Dedifferentiated amniotic fluid mesenchymal stem cell (primary cell): ENCODE results near the gene SREBF2.
"Not testable (repeated sequence)": the region's sequence is repeated elsewhere in the genome, so short reads cannot be mapped to it uniquely, and the experiment has no call there.

ENCODE experiments used
- DNase-seq: peaks from one replicate; pipeline ENCODE4 v3.0.0-alpha.2; 2016; ENCODE audit errors: extremely low spot score

The SREBF2 gene

DNA sequence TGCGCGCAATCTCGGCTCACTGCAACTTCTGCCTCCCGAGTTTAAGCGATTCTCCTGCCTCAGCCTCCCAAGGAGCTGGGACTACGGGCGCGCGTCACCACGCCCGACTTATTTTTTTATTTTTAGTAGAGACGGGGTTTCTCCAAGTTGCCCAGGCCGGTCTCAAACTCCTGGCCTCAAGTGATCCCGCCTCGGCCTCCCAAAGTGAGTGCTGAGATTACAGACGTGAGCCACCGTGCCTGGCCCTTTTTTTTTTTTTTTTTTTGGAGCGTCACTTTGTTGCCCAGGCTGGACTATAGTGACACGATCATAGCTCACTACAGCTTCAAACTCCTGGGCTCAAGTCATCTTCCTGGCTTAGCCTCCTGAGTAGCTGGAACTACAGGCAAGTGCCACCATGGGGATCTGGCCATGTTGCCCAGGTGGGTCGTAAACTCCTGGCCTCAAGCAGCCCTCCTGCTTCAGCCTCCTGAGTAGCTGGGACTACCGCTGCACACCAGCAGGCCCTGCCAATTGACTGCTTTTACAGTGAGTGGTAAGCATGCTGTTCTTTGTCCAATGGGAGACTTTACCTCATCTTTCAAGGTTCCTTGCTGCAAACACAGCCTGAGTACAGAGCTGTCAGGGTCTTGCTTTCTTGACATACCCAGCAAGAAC, 114.6 kb downstream of the SREBF2 start:
- DNase-seq = no peak

DNA sequence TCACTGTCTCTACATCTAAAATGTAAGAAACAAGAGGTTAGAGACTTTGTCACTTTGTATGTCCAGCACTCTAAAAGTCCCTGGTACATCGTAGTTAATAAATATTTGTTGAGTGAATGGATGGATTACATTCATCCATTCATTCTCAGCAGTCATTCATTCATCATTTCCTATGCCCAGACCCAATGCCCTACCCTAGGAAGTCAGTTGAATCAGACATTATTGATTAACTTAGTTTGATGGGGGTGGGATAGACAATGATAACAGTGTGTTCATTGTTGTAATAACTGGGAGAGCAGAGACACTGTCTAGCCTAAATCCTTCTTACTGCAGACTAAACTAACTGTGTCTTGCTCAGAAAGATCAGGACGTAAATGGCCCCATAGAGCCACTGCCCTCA, 115.2 kb downstream of the SREBF2 start:
- DNase-seq = no peak

DNA sequence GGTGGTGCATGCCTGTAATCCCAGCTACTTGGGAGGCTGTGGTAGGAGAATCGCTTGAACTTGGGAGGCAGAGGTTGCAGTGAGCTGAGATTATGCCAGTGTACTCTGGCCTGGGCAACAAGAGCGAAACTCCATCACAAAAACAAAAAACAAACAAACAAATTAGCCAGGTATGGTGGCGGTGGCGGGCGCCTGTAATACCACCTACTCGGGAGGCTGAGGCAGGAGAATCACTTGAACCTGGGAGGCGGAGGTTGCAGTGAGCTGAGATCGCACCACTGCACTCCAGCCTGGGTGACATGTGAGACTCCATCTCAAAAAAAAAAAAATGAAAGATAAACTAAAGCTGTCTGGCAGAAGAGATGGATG, 116.0 kb downstream of the SREBF2 start:
- DNase-seq = not testable (repeated sequence)

DNA sequence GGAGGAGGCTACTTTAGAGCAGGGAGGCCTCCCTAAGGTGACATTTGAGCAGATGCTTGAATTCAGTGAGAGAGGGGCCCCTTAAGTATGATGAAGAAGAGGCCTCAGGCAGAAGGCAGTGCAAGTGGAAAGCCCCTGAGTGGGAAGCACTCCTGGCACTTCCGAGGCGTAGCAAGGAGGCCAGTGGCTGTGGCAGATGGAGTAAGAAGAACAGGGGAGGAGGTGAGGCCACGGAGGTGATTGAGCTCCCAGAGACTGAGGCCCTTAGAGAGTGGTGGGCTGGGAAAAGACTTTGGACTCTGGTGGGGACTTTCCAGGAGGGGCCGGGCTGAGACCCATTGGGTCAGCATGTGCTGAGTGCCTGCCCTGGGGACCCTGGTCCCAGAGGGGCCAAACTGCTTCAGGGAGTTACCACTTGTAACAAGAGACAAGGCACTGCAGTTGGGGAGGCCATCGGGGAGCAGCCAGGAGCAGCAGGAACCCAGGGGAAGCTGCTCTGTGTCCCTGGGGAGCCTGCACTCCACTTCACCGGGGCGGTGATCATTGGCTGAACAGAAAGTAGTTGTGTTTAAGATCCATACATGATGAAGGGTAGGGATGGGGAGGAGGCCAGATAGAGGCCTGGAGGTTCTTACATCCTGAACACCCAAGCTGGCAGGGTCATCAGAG, 116.5 kb downstream of the SREBF2 start:
- no peak for DNase-seq

DNA sequence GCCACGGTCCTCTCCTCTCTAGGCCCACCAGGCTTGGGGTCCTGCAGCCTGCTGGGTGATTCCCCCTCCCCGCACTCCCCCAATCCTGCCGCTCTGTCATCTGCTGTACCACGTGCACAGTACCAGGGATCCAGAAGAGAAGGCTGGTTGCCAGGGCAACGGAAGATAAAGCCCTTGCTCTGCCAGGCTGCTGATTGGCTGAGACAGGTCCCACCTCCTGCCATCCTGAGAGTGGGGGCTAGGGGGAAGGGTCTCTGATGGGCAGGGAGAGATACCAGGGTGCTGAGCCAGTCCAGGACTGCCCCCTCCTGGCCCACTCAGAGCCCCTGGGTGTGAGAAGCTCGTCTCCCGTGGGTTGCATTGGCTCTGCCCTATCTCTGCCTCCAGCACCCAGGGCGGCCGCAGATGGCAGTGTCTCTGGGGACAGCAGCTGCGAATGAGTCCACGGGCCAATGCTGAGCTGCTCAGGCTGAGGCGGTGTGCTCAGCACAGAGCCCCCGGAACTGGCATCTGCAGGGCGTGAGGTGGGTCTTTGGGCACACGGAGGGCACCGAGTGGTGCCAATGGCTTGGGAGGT, 119.1 kb downstream of the SREBF2 start, which contains the start of gene SMIM45:
Gene SMIM45, plus strand, starts transcription at position 253 of the 577 bp plus-strand sequence.
- DNase-seq = no peak

DNA sequence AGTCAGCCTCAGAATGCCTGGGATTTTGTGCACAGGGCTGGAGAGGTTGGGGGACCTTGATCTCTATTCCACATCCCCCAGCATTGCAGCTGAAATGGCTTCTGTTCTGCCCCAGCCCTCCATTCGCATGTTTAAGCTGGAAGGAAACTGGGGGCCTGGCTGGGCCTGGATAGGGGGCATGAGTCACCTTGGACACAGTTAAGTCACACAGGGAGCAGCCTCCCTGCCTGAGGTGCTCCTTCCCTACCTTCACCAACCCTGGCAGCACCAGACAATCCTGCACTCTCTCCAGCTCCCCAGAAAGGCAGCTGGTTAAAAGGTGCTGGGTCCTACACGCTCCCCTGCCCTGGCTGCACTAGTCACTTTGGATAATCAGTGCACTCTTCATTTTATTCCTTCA, 119.8 kb downstream of the SREBF2 start:
- no peak for DNase-seq
